ENCODE measurements around the gene SEC23IP. TPM values are rescaled to one million over a fixed set of nuclear protein-coding genes. Genes with fewer than 3 reads are reported as not detected.

SEC23IP gene
- total RNA-seq, 1 experiment from 2014 or later = 32.0 TPM

DNA sequence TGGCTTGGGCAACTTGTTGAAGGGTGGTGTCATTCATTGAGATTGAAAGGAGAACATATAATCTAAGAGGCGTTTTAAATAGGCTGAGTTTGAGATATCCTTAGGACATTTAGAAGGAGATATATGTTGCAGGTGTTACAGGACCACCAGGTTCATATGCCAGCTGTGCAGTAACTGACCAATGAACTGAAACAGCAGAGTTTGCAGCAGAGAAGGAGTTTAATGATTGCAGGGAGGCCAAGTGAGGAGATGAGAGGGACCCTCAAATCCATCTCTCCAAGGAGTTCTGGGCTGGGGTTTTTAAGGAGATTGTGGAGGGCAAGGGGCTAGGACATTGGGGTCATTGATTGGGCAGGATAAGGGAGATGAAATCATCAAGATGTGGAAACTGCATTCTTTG lies 74.5 kb downstream of the SEC23IP start:
- H2AFZ ChIP-seq (ENCODE audit: low read length) = no peak overlapping the region

DNA sequence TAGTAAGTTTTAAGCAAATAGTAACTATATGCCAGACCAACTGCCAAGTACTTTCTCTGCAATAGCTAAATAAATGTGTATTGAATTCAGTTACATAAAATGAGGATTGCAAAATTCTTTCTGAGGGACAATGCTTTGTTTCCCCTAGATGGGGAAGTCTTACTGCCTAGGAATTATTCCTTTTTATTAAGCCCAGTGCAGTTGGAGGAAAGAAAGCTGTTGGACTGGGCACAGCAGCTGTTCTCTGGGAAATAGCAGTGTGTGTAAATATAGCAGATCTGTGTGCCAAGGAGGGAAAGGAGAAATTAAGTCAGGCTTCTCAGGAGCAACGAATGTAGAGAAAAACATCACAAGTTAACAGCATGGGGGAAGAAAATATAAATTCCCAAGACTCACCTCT lies 77.1 kb downstream of the SEC23IP start:
- H3K9ac ChIP-seq (ENCODE audit: low read length) = no peak overlapping the region
- no peaks in the 10 kb centered on the region for H3K36me3 ChIP-seq (ENCODE audit: insufficient read depth, low read length)
- no peak for DNase-seq
- H3K79me2 ChIP-seq (ENCODE audit: low read length) = no peaks in the 10 kb centered on the region
- no peaks in the 10 kb centered on the region for H3K9me2 ChIP-seq (replicated peaks; ENCODE audit: insufficient read depth, low read length)
- no peak overlapping the region for H3K4me2 ChIP-seq (ENCODE audit: low read depth, low read length, poor library complexity, severe bottlenecking)
- H3K9me3 ChIP-seq (ENCODE audit: low read length) = peaks cover 6% of the 10 kb centered on the region
- no peak overlapping the region for H3K4me3 ChIP-seq (ENCODE audit: low read length)
- no peaks in the 10 kb centered on the region for H3K27me3 ChIP-seq (ENCODE audit: low read length)
- no peaks in the 10 kb centered on the region for H4K20me1 ChIP-seq (ENCODE audit: insufficient read depth, low read depth, low read length)
- H2AFZ ChIP-seq (ENCODE audit: low read length) = no peak overlapping the region
- no peaks in the 10 kb centered on the region for H3K4me1 ChIP-seq (ENCODE audit: low read length)
- no peak overlapping the region for H3K27ac ChIP-seq (ENCODE audit: low read length)

More for the DNA sequence above, 74.5 kb downstream of the SEC23IP start:
- Histone ChIP-seq H3K4me2 (ENCODE audit: low read depth, low read length, poor library complexity, severe bottlenecking) (no peak overlapping the region), H3K79me2 (ENCODE audit: low read length) (no peaks in the 10 kb centered on the region), H3K9ac (ENCODE audit: low read length) (no peak overlapping the region), H3K4me3 (ENCODE audit: low read length) (no peak overlapping the region), H3K27ac (ENCODE audit: low read length) (no peak overlapping the region), H4K20me1 (ENCODE audit: insufficient read depth, low read depth, low read length) (no peaks in the 10 kb centered on the region), H3K36me3 (ENCODE audit: insufficient read depth, low read length) (no peaks in the 10 kb centered on the region), H3K4me1 (ENCODE audit: low read length) (no peaks in the 10 kb centered on the region), H3K27me3 (ENCODE audit: low read length) (no peaks in the 10 kb centered on the region), H3K9me2 (replicated peaks; ENCODE audit: insufficient read depth, low read length) (no peaks in the 10 kb centered on the region), H3K9me3 (ENCODE audit: low read length) (peaks cover 6% of the 10 kb centered on the region)
- DNase-seq = no peak

DNA sequence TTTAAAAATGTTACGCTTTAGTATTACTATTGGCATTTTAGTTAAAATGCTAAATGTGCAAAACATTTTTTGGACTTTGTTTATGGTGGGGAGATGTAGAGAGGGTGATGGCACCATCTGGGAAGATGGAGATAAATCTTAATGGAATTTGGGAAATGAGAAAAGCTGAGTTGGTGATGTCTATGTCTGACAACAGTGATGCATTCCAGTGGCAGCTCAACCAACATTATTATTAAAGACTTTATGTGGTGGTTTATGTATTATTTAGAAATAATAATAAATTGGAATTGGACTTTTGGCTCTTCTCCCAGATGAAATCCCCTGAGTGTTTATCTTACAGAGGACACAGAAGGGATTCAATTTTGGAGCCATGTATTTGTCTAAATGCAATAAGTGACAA lies 77.6 kb downstream of the SEC23IP start:
- Histone ChIP-seq H3K4me3 (ENCODE audit: low read length) (no peak overlapping the region), H2AFZ (ENCODE audit: low read length) (no peak overlapping the region), H3K9me2 (replicated peaks; ENCODE audit: insufficient read depth, low read length) (no peaks in the 10 kb centered on the region), H3K4me1 (ENCODE audit: low read length) (no peaks in the 10 kb centered on the region), H3K27ac (ENCODE audit: low read length) (no peak overlapping the region), H3K36me3 (ENCODE audit: insufficient read depth, low read length) (no peaks in the 10 kb centered on the region), H3K27me3 (ENCODE audit: low read length) (no peaks in the 10 kb centered on the region), H3K9ac (ENCODE audit: low read length) (no peak overlapping the region), H4K20me1 (ENCODE audit: insufficient read depth, low read depth, low read length) (no peaks in the 10 kb centered on the region), H3K9me3 (ENCODE audit: low read length) (peaks cover 6% of the 10 kb centered on the region), H3K4me2 (ENCODE audit: low read depth, low read length, poor library complexity, severe bottlenecking) (no peak overlapping the region), H3K79me2 (ENCODE audit: low read length) (no peaks in the 10 kb centered on the region)
- no peak for DNase-seq

DNA sequence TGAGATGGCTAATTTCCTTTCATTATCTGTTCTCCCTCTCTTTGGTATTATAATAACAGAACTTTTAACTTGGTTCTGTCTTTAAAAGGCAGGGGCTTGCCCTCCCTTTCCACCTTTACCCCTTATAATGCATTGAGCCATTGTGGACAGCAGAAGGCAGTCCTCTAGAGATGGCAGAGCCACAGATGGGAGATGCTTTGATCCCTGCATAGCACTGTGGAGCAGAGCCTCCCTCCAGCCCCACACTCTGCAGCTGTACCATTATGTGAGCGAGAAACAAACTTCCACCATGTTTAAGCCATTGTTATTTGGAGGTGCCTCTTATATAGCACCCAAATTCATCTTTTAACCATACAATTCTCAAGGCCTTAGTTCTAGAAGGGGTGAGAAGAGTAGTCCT lies 78.4 kb downstream of the SEC23IP start:
- DNase-seq = no peak
- Histone ChIP-seq H3K27ac (ENCODE audit: low read length) (no peak overlapping the region), H3K36me3 (ENCODE audit: insufficient read depth, low read length) (no peaks in the 10 kb centered on the region), H4K20me1 (ENCODE audit: insufficient read depth, low read depth, low read length) (no peaks in the 10 kb centered on the region), H3K9me3 (ENCODE audit: low read length) (peaks cover 6% of the 10 kb centered on the region), H3K79me2 (ENCODE audit: low read length) (no peaks in the 10 kb centered on the region), H3K27me3 (ENCODE audit: low read length) (no peaks in the 10 kb centered on the region), H3K9ac (ENCODE audit: low read length) (no peak overlapping the region), H3K9me2 (replicated peaks; ENCODE audit: insufficient read depth, low read length) (no peaks in the 10 kb centered on the region), H3K4me1 (ENCODE audit: low read length) (no peaks in the 10 kb centered on the region), H2AFZ (ENCODE audit: low read length) (no peak overlapping the region), H3K4me2 (ENCODE audit: low read depth, low read length, poor library complexity, severe bottlenecking) (no peak overlapping the region), H3K4me3 (ENCODE audit: low read length) (no peak overlapping the region)

DNA sequence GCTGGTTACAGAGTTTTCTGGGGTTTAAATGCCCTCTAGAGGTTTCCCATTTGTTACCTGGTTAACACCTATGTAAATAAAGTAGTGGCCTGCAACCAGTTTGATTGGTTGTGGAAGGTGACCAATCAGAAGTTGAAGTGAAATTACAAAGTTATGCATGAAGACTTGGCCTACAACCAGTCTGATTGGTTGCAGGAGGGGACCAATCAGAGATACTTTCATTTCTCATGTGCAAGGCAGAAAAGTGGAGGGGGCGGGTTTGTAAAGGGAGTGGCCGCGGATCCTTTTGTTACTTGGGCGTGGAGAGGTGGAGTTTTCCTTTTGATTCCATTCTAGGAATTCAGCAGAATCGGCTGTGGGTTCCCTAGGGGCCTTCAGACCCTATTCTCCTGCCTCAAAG lies 80.8 kb downstream of the SEC23IP start:
- no peaks in the 10 kb centered on the region for H4K20me1 ChIP-seq (ENCODE audit: insufficient read depth, low read depth, low read length)
- H3K9me3 ChIP-seq (ENCODE audit: low read length) = no peaks in the 10 kb centered on the region
- DNase-seq = peak; percentile 59
- H3K27ac ChIP-seq (ENCODE audit: low read length) = no peak overlapping the region
- no peak overlapping the region for H3K4me2 ChIP-seq (ENCODE audit: low read depth, low read length, poor library complexity, severe bottlenecking)
- H3K4me1 ChIP-seq (ENCODE audit: low read length) = no peaks in the 10 kb centered on the region
- H3K27me3 ChIP-seq (ENCODE audit: low read length) = no peaks in the 10 kb centered on the region
- H3K9me2 ChIP-seq (replicated peaks; ENCODE audit: insufficient read depth, low read length) = no peaks in the 10 kb centered on the region
- no peak overlapping the region for H3K4me3 ChIP-seq (ENCODE audit: low read length)
- H3K36me3 ChIP-seq (ENCODE audit: insufficient read depth, low read length) = no peaks in the 10 kb centered on the region
- no peak overlapping the region for H2AFZ ChIP-seq (ENCODE audit: low read length)
- no peak overlapping the region for H3K9ac ChIP-seq (ENCODE audit: low read length)
- H3K79me2 ChIP-seq (ENCODE audit: low read length) = no peaks in the 10 kb centered on the region

DNA sequence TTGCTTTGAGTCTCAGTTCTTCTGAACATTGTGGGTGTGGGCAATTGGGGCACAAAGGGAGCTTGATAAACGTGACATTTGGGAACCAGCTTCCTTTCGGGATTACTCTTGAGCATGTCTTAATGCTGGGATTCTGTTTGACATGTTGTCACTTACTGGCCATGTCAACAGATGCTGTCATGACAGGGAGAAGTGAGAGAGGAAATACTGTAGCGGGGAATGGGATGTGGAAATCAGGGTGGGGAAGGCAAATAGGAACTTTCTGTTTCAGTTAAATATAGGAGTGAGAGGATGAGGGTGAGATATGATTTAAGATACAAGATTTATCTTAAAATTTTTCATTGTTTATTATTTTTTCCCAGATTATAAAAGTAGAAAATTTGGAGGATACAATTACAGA lies 83.9 kb downstream of the SEC23IP start:
- H3K4me1 ChIP-seq (ENCODE audit: low read length) = no peaks in the 10 kb centered on the region
- no peak overlapping the region for H2AFZ ChIP-seq (ENCODE audit: low read length)
- no peaks in the 10 kb centered on the region for H3K79me2 ChIP-seq (ENCODE audit: low read length)
- no peak overlapping the region for H3K4me3 ChIP-seq (ENCODE audit: low read length)
- H3K27me3 ChIP-seq (ENCODE audit: low read length) = no peaks in the 10 kb centered on the region
- H3K27ac ChIP-seq (ENCODE audit: low read length) = no peak overlapping the region
- no peak overlapping the region for H3K9ac ChIP-seq (ENCODE audit: low read length)
- H3K4me2 ChIP-seq (ENCODE audit: low read depth, low read length, poor library complexity, severe bottlenecking) = no peak overlapping the region
- no peaks in the 10 kb centered on the region for H3K36me3 ChIP-seq (ENCODE audit: insufficient read depth, low read length)
- H4K20me1 ChIP-seq (ENCODE audit: insufficient read depth, low read depth, low read length) = no peaks in the 10 kb centered on the region
- no peaks in the 10 kb centered on the region for H3K9me2 ChIP-seq (replicated peaks; ENCODE audit: insufficient read depth, low read length)
- no peaks in the 10 kb centered on the region for H3K9me3 ChIP-seq (ENCODE audit: low read length)
- DNase-seq = no peak

DNA sequence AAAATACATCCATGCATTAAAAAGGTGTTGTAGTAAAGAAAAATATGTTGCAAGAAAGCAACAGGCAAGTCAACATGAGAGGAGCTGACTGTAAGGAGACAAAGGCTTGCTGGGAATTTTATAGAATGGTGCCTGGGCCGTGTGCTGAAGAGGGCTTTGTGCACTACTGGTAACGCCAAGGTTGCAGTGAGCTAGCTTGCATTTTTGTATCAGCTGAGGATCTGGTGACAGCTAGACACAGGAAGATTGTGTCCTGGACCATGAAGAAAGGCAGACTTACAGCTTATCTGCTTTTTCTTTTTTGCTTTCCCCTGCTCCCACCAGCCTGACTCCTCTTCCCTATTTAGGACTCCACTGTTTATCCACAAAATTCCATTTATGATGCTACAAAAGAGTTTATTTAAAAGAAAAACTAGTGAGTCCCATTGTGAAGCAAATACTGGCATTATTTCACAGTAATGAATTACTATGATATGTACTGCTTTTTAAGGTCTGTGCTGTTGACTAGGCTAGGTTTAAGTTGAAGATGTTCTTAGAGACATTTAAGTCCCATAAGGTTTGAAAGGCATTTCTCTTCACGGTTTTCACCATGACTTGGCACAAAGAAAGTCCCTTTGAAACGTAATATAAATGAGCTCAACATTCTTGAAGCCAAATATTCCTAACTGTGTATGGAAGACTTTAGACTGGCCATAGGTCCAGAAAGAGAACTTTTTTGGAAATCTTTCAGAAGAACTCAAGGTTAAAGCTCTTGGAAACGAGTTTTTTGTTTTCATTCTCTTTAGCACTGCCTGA lies 88.6 kb downstream of the SEC23IP start:
- Histone ChIP-seq H3K36me3 (ENCODE audit: insufficient read depth, low read length) (no peaks in the 10 kb centered on the region), H3K4me1 (ENCODE audit: low read length) (no peaks in the 10 kb centered on the region), H3K4me3 (ENCODE audit: low read length) (no peak overlapping the region), H4K20me1 (ENCODE audit: insufficient read depth, low read depth, low read length) (no peaks in the 10 kb centered on the region), H3K9ac (ENCODE audit: low read length) (no peak overlapping the region), H3K9me2 (replicated peaks; ENCODE audit: insufficient read depth, low read length) (no peaks in the 10 kb centered on the region), H3K9me3 (ENCODE audit: low read length) (no peaks in the 10 kb centered on the region), H3K27me3 (ENCODE audit: low read length) (no peaks in the 10 kb centered on the region), H3K27ac (ENCODE audit: low read length) (no peak overlapping the region), H2AFZ (ENCODE audit: low read length) (no peak overlapping the region), H3K79me2 (ENCODE audit: low read length) (no peaks in the 10 kb centered on the region), H3K4me2 (ENCODE audit: low read depth, low read length, poor library complexity, severe bottlenecking) (no peak overlapping the region)
- DNase-seq = no peak

DNA sequence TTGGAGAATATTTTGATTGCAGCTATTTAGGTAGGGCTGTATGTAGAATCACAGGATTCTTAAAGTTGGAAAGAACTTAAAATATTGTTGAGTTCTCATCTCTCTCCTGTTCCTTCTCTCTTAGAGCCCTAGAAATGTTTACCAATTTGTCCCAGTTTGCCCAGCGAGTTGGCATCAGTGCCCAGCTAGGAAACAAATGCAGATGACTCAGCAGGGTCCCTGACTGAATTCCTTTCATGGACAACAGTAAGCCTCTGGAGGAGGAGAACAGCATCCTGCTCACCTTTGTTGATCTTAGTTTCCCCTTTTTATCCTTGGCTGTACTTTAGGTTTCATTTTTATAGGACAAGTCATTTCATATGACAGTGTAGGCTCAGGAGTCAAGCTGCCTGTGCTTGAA lies 89.3 kb downstream of the SEC23IP start:
- Histone ChIP-seq H3K9ac (ENCODE audit: low read length) (no peak overlapping the region), H3K4me2 (ENCODE audit: low read depth, low read length, poor library complexity, severe bottlenecking) (no peak overlapping the region), H2AFZ (ENCODE audit: low read length) (no peak overlapping the region), H3K9me3 (ENCODE audit: low read length) (no peaks in the 10 kb centered on the region), H3K4me1 (ENCODE audit: low read length) (no peaks in the 10 kb centered on the region), H4K20me1 (ENCODE audit: insufficient read depth, low read depth, low read length) (no peaks in the 10 kb centered on the region), H3K27me3 (ENCODE audit: low read length) (no peaks in the 10 kb centered on the region), H3K36me3 (ENCODE audit: insufficient read depth, low read length) (no peaks in the 10 kb centered on the region), H3K79me2 (ENCODE audit: low read length) (no peaks in the 10 kb centered on the region), H3K27ac (ENCODE audit: low read length) (no peak overlapping the region), H3K4me3 (ENCODE audit: low read length) (no peak overlapping the region), H3K9me2 (replicated peaks; ENCODE audit: insufficient read depth, low read length) (no peaks in the 10 kb centered on the region)
- DNase-seq = no peak

All from Karpas-422 (cell line).